Measurements from ENCODE around the gene RNF17. TPM values are rescaled to one million over a fixed set of nuclear protein-coding genes. Genes with fewer than 3 reads are reported as not detected.

The RNF17 gene
- polyA plus RNA-seq, 4 donors = 0.12 TPM; not detected in 3

GRCh38 chr13:24900507-24900906 lies 136.5 kb downstream of the RNF17 start:
- Histone ChIP-seq H3K27me3 (ENCODE audit: control insufficient read depth in 3 of 3, insufficient read depth in 3 of 3, low read length in 3 of 3) (no peaks in the 10 kb centered on the region), H3K4me3 (ENCODE audit: low read depth in 1 of 3, low read length in 3 of 3) (no peak overlapping the region), H3K27ac (ENCODE audit: low read depth in 1 of 3, low read length in 2 of 3) (no peak overlapping the region), H3K36me3 (ENCODE audit: control insufficient read depth in 3 of 3, insufficient read depth in 2 of 3, low read depth in 1 of 3, low read length in 3 of 3) (peaks cover 0 to 6% (median 3%) of the 10 kb centered on the region in 3 donors), H3K9me3 (ENCODE audit: control insufficient read depth in 2 of 2, insufficient read depth in 1 of 2, low read depth in 1 of 2, low read length in 1 of 2) (no peaks in the 10 kb centered on the region), H3K4me1 (ENCODE audit: control insufficient read depth in 3 of 3, insufficient read depth in 2 of 3, low read depth in 1 of 3, low read length in 2 of 3) (no peaks in the 10 kb centered on the region)
- WGBS, 3 donors = 88 to 97% (median 89%) methylated on average over 9 of the region's 9 CpGs
- FAIRE-seq (no peak), DNase-seq (no peak)

- no peak overlapping the region for H3K27ac ChIP-seq (ENCODE audit: low read depth in 1 of 3, low read length in 2 of 3)
- H3K9me3 ChIP-seq (ENCODE audit: control insufficient read depth in 2 of 2, insufficient read depth in 1 of 2, low read depth in 1 of 2, low read length in 1 of 2) = no peaks in the 10 kb centered on the region
- H3K27me3 ChIP-seq (ENCODE audit: control insufficient read depth in 3 of 3, insufficient read depth in 3 of 3, low read length in 3 of 3) = no peaks in the 10 kb centered on the region
- no peaks in the 10 kb centered on the region for H3K4me1 ChIP-seq (ENCODE audit: control insufficient read depth in 3 of 3, insufficient read depth in 2 of 3, low read depth in 1 of 3, low read length in 2 of 3)
- WGBS, 3 donors = 86 to 93% (median 92%) methylated on average over 3 of the region's 3 CpGs
- no peak overlapping the region for H3K4me3 ChIP-seq (ENCODE audit: low read depth in 1 of 3, low read length in 3 of 3)
- H3K36me3 ChIP-seq (ENCODE audit: control insufficient read depth in 3 of 3, insufficient read depth in 2 of 3, low read depth in 1 of 3, low read length in 3 of 3) = peaks cover under 1 to 4% (median 2%) of the 10 kb centered on the region in 3 donors
- DNase-seq (no peak), FAIRE-seq (no peak)
Measured at GRCh38 chr13:24905242-24905641, 141.3 kb downstream of the RNF17 start.

- FAIRE-seq = no peak
- H3K36me3 ChIP-seq (ENCODE audit: control insufficient read depth in 3 of 3, insufficient read depth in 2 of 3, low read depth in 1 of 3, low read length in 3 of 3) = peaks cover 0 to 4% (median 2%) of the 10 kb centered on the region in 3 donors
- H3K27ac ChIP-seq (ENCODE audit: low read depth in 1 of 3, low read length in 2 of 3) = no peak overlapping the region
- WGBS, 3 donors = 92 to 94% (median 94%) methylated on average over 7 of the region's 7 CpGs
- DNase-seq = no peak
- H3K4me3 ChIP-seq (ENCODE audit: low read depth in 1 of 3, low read length in 3 of 3) = no peak overlapping the region
- no peaks in the 10 kb centered on the region for H3K27me3 ChIP-seq (ENCODE audit: control insufficient read depth in 3 of 3, insufficient read depth in 3 of 3, low read length in 3 of 3)
- H3K4me1 ChIP-seq (ENCODE audit: control insufficient read depth in 3 of 3, insufficient read depth in 2 of 3, low read depth in 1 of 3, low read length in 2 of 3) = no peaks in the 10 kb centered on the region
- H3K9me3 ChIP-seq (ENCODE audit: control insufficient read depth in 2 of 2, insufficient read depth in 1 of 2, low read depth in 1 of 2, low read length in 1 of 2) = no peaks in the 10 kb centered on the region
Measured at GRCh38 chr13:24906268-24906667, 142.3 kb downstream of the RNF17 start.

- Histone ChIP-seq H3K27me3 (ENCODE audit: control insufficient read depth in 3 of 3, insufficient read depth in 3 of 3, low read length in 3 of 3) (no peaks in the 10 kb centered on the region), H3K4me1 (ENCODE audit: control insufficient read depth in 3 of 3, insufficient read depth in 2 of 3, low read depth in 1 of 3, low read length in 2 of 3) (no peaks in the 10 kb centered on the region), H3K36me3 (ENCODE audit: control insufficient read depth in 3 of 3, insufficient read depth in 2 of 3, low read depth in 1 of 3, low read length in 3 of 3) (peaks cover 0 to 7% (median 2%) of the 10 kb centered on the region in 3 donors), H3K27ac (ENCODE audit: low read depth in 1 of 3, low read length in 2 of 3) (no peak overlapping the region), H3K9me3 (ENCODE audit: control insufficient read depth in 2 of 2, insufficient read depth in 1 of 2, low read depth in 1 of 2, low read length in 1 of 2) (no peaks in the 10 kb centered on the region), H3K4me3 (ENCODE audit: low read depth in 1 of 3, low read length in 3 of 3) (no peak overlapping the region)
- WGBS, 3 donors = 28 to 74% (median 53%) methylated on average over 2 of the region's 2 CpGs
- FAIRE-seq = no peak
- peak in 1 of 2 donors; percentile 38 for DNase-seq
Measured at GRCh38 chr13:24910502-24911132, 146.6 kb downstream of the RNF17 start.

- H3K4me3 ChIP-seq (ENCODE audit: low read depth in 1 of 3, low read length in 3 of 3) = no peak overlapping the region
- no peak overlapping the region for H3K27ac ChIP-seq (ENCODE audit: low read depth in 1 of 3, low read length in 2 of 3)
- FAIRE-seq (no peak), DNase-seq (no peak)
- no peaks in the 10 kb centered on the region for H3K4me1 ChIP-seq (ENCODE audit: control insufficient read depth in 3 of 3, insufficient read depth in 2 of 3, low read depth in 1 of 3, low read length in 2 of 3)
- no peaks in the 10 kb centered on the region for H3K27me3 ChIP-seq (ENCODE audit: control insufficient read depth in 3 of 3, insufficient read depth in 3 of 3, low read length in 3 of 3)
- no peaks in the 10 kb centered on the region for H3K9me3 ChIP-seq (ENCODE audit: control insufficient read depth in 2 of 2, insufficient read depth in 1 of 2, low read depth in 1 of 2, low read length in 1 of 2)
- WGBS, 3 donors = 83 to 86% (median 85%) methylated on average over 10 of the region's 10 CpGs
- H3K36me3 ChIP-seq (ENCODE audit: control insufficient read depth in 3 of 3, insufficient read depth in 2 of 3, low read depth in 1 of 3, low read length in 3 of 3) = peaks cover 0 to 3% (median 0%) of the 10 kb centered on the region in 3 donors
Measured at GRCh38 chr13:24911133-24911908, 147.4 kb downstream of the RNF17 start.

GRCh38 chr13:24916464-24916863 lies 152.5 kb downstream of the RNF17 start:
- H3K27me3 ChIP-seq (ENCODE audit: control insufficient read depth in 3 of 3, insufficient read depth in 3 of 3, low read length in 3 of 3) = no peaks in the 10 kb centered on the region
- FAIRE-seq (no peak), DNase-seq (peak in 1 of 2 donors; percentile 13)
- H3K4me3 ChIP-seq (ENCODE audit: low read depth in 1 of 3, low read length in 3 of 3) = no peak overlapping the region
- H3K9me3 ChIP-seq (ENCODE audit: control insufficient read depth in 2 of 2, insufficient read depth in 1 of 2, low read depth in 1 of 2, low read length in 1 of 2) = no peaks in the 10 kb centered on the region
- H3K36me3 ChIP-seq (ENCODE audit: control insufficient read depth in 3 of 3, insufficient read depth in 2 of 3, low read depth in 1 of 3, low read length in 3 of 3) = peaks cover 0 to 1% (median 0%) of the 10 kb centered on the region in 3 donors
- H3K4me1 ChIP-seq (ENCODE audit: control insufficient read depth in 3 of 3, insufficient read depth in 2 of 3, low read depth in 1 of 3, low read length in 2 of 3) = peaks cover 0 to 2% (median 0%) of the 10 kb centered on the region in 3 donors
- H3K27ac ChIP-seq (ENCODE audit: low read depth in 1 of 3, low read length in 2 of 3) = no peak overlapping the region

- WGBS, 3 donors = 92 to 96% (median 95%) methylated on average over 6 of the region's 6 CpGs
- Histone ChIP-seq H3K4me1 (ENCODE audit: control insufficient read depth in 3 of 3, insufficient read depth in 2 of 3, low read depth in 1 of 3, low read length in 2 of 3) (peaks cover 0 to 7% (median 0%) of the 10 kb centered on the region in 3 donors), H3K27me3 (ENCODE audit: control insufficient read depth in 3 of 3, insufficient read depth in 3 of 3, low read length in 3 of 3) (no peaks in the 10 kb centered on the region), H3K27ac (ENCODE audit: low read depth in 1 of 3, low read length in 2 of 3) (no peak overlapping the region), H3K4me3 (ENCODE audit: low read depth in 1 of 3, low read length in 3 of 3) (no peak overlapping the region), H3K9me3 (ENCODE audit: control insufficient read depth in 2 of 2, insufficient read depth in 1 of 2, low read depth in 1 of 2, low read length in 1 of 2) (no peaks in the 10 kb centered on the region), H3K36me3 (ENCODE audit: control insufficient read depth in 3 of 3, insufficient read depth in 2 of 3, low read depth in 1 of 3, low read length in 3 of 3) (no peaks in the 10 kb centered on the region)
- no peak for FAIRE-seq
- DNase-seq = no peak
Measured at GRCh38 chr13:24921003-24921402, 157.0 kb downstream of the RNF17 start.

- H3K27ac ChIP-seq (ENCODE audit: low read depth in 1 of 3, low read length in 2 of 3) = peak overlapping the region in 1 of 3 donors; percentile 98
- FAIRE-seq = no peak
- 12 to 23% (median 16%) methylated on average over 5 of the region's 5 CpGs for WGBS, 3 donors
- H3K4me3 ChIP-seq (ENCODE audit: low read depth in 1 of 3, low read length in 3 of 3) = peak overlapping the region in 2 of 3 donors; percentile 76 to 79
- H3K4me1 ChIP-seq (ENCODE audit: control insufficient read depth in 3 of 3, insufficient read depth in 2 of 3, low read depth in 1 of 3, low read length in 2 of 3) = peaks cover 0 to 7% (median 0%) of the 10 kb centered on the region in 3 donors
- DNase-seq = no peak
- H3K9me3 ChIP-seq (ENCODE audit: control insufficient read depth in 2 of 2, insufficient read depth in 1 of 2, low read depth in 1 of 2, low read length in 1 of 2) = no peaks in the 10 kb centered on the region
- H3K36me3 ChIP-seq (ENCODE audit: control insufficient read depth in 3 of 3, insufficient read depth in 2 of 3, low read depth in 1 of 3, low read length in 3 of 3) = no peaks in the 10 kb centered on the region
- H3K27me3 ChIP-seq (ENCODE audit: control insufficient read depth in 3 of 3, insufficient read depth in 3 of 3, low read length in 3 of 3) = no peaks in the 10 kb centered on the region
Measured at GRCh38 chr13:24921881-24922280, 157.9 kb downstream of the RNF17 start.

Data from small intestine (tissue), 7 donors.